ENCODE data around the gene ACTL10.

Gene ACTL10

DNA sequence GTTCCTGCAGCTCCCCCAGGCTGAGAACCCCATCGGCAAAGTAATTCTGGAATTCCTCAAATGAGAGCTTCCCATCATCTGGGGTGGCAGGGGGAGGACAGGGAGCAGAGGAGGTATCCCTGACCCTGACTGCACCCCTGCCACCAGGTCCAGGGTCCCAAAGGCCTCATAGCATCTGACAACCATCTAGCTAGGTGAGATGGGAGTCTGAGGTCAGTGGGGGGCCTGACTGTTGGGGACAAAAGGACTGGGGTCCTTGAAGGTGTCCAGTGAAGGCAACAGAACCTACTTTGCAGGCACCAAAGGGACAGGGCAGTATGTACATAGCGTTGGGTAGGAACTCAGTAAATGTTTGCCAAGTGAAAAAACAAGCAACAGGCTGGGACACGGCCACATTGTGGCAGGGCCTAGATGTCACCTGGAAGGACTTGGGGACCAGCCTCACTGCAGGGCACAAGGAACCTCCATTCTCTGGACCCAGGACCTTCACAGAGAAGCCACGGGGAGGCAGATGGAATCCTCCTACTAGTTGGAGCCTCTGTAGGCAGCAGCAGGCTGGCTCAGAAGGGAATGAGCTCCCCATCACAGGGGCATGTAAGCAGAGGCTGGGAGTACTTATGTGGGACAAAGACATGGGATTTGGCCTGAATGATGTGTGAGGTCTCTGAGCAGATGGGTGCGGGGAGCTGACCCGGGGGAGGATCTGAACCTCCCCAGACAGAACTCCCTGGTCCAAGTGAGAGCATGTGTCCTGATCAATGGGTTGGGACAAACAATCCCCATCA is 4.2 kb downstream of the ACTL10 start:
- TF ChIP-seq ZFX (IDR thresholded peaks at IDR 0.05; ENCODE audit: borderline replicate concordance) = no peak
- TF ChIP-seq, protein P1, sequence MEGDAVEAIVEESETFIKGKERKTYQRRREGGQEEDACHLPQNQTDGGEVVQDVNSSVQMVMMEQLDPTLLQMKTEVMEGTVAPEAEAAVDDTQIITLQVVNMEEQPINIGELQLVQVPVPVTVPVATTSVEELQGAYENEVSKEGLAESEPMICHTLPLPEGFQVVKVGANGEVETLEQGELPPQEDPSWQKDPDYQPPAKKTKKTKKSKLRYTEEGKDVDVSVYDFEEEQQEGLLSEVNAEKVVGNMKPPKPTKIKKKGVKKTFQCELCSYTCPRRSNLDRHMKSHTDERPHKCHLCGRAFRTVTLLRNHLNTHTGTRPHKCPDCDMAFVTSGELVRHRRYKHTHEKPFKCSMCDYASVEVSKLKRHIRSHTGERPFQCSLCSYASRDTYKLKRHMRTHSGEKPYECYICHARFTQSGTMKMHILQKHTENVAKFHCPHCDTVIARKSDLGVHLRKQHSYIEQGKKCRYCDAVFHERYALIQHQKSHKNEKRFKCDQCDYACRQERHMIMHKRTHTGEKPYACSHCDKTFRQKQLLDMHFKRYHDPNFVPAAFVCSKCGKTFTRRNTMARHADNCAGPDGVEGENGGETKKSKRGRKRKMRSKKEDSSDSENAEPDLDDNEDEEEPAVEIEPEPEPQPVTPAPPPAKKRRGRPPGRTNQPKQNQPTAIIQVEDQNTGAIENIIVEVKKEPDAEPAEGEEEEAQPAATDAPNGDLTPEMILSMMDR (IDR thresholded peaks at IDR 0.05) = no peak
- peak overlapping the region; percentile 98 for H3K27ac ChIP-seq

GRCh38 chr20:33671573-33672288 is 5.0 kb downstream of the ACTL10 start:
- H3K27ac ChIP-seq = peak overlapping the region; percentile 98
- TF ChIP-seq, protein P1 (IDR thresholded peaks at IDR 0.05) = no peak
- no peak for TF ChIP-seq ZFX (IDR thresholded peaks at IDR 0.05; ENCODE audit: borderline replicate concordance)

DNA sequence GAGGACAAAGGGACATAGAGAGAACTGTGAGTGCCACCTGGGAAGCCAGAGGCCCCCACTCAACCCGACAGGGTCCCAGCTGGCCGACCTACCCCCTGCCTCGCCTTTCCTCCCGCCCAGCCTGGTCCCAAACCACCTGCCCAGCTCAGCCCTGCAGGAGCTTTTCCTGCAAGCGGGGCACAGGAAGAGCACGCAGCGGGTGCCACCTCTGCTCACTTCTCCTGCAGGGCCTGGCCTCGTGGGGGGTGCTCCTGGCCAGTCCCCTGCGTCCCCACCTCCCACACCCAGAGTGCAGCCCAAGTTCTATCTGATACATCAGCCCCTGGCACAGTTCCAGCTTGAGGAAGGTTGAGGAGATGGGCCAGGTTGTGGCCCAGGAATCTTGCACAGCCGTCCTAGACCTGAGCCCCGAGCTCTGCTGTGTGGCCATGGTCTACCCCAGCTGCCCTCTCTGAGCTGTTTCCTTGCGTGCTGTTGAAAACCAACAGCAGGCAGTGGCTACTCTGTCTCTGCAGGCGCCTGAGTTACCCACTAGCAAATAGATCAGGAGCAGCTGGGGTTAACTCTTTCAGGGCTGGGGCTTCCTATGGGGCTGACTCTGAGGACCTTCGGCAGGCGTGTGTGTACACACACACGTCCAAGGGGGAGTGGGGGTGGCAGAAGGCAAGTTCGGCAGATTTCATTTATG is 5.8 kb downstream of the ACTL10 start:
- H3K27ac ChIP-seq = peak overlapping the region; percentile 98
- TF ChIP-seq, protein P1 (IDR thresholded peaks at IDR 0.05) = no peak
- TF ChIP-seq ZFX (IDR thresholded peaks at IDR 0.05; ENCODE audit: borderline replicate concordance) = no peak

- TF ChIP-seq, protein P1 (IDR thresholded peaks at IDR 0.05) = no peak
- TF ChIP-seq ZFX (IDR thresholded peaks at IDR 0.05; ENCODE audit: borderline replicate concordance) = no peak
- peak overlapping the region; percentile 98 for H3K27ac ChIP-seq
These were observed 6.3 kb downstream of the ACTL10 start for GRCh38 chr20:33673114-33673409.

GRCh38 chr20:33673410-33674293 is 6.9 kb downstream of the ACTL10 start:
- TF ChIP-seq, protein P1 (IDR thresholded peaks at IDR 0.05) = no peak
- no peak for TF ChIP-seq ZFX (IDR thresholded peaks at IDR 0.05; ENCODE audit: borderline replicate concordance)

GRCh38 chr20:33674294-33675135 is 7.8 kb downstream of the ACTL10 start, which contains the start of gene NECAB3:
Gene NECAB3 (minus strand): TSS chr20:33674428. CDS start chr20:33674352, 76 bp downstream.
- no peak for TF ChIP-seq ZFX (IDR thresholded peaks at IDR 0.05; ENCODE audit: borderline replicate concordance)
- TF ChIP-seq, protein P1 (IDR thresholded peaks at IDR 0.05) = 0 out of 2 replicates have a peak, but pooled peaks have one; percentile 5
- H3K27ac ChIP-seq = peak within 1 kb of the TSS; percentile 98

More at GRCh38 chr20:33673410-33674293, 6.9 kb downstream of the ACTL10 start:
- peak overlapping the region; percentile 98 for H3K27ac ChIP-seq
